HG02678 (cell line): ENCODE results near the gene CCDC138.

Source experiments
- ATAC-seq: cut with Tn5 transposase; IDR thresholded peaks from one replicate; pipeline ENCODE4 v1.9.1; 2021; ENCODE audit warnings: mild to moderate bottlenecking, moderate library complexity; ENCODE audit not compliant: unreplicated experiment

CCDC138 gene

GRCh38 chr2:108825736-108826135 is 39.2 kb downstream of the CCDC138 start:
- no peak for ATAC-seq

GRCh38 chr2:108829578-108830310 is 43.2 kb downstream of the CCDC138 start:
- no peak for ATAC-seq

GRCh38 chr2:108833219-108833618 is 46.6 kb downstream of the CCDC138 start:
- no peak for ATAC-seq

- ATAC-seq, result no peak
Observed at GRCh38 chr2:108834620-108835019, 48.0 kb downstream of the CCDC138 start.

- ATAC-seq, result no peak
Observed at GRCh38 chr2:108835040-108835439, 48.5 kb downstream of the CCDC138 start.

- ATAC-seq, result no peak
Observed at GRCh38 chr2:108837198-108837597, 50.6 kb downstream of the CCDC138 start.

- ATAC-seq, result no peak
Observed at GRCh38 chr2:108841506-108841905, 54.9 kb downstream of the CCDC138 start.

GRCh38 chr2:108845923-108846322 is 59.4 kb downstream of the CCDC138 start:
- ATAC-seq, result no peak

GRCh38 chr2:108847000-108847399 is 60.4 kb downstream of the CCDC138 start:
- ATAC-seq, result no peak

- ATAC-seq, result no peak
Observed at GRCh38 chr2:108852375-108852774, 65.8 kb downstream of the CCDC138 start.

GRCh38 chr2:108853421-108853820 is 66.8 kb downstream of the CCDC138 start:
- ATAC-seq, result no peak

- ATAC-seq, result no peak
Observed at GRCh38 chr2:108854484-108854883, 67.9 kb downstream of the CCDC138 start.

- no peak for ATAC-seq
Observed at GRCh38 chr2:108855194-108855593, 68.6 kb downstream of the CCDC138 start.

GRCh38 chr2:108858894-108859293 is 72.3 kb downstream of the CCDC138 start:
- no peak for ATAC-seq

GRCh38 chr2:108866041-108866440 is 79.5 kb downstream of the CCDC138 start:
- no peak for ATAC-seq

GRCh38 chr2:108868911-108869310 is 82.3 kb downstream of the CCDC138 start:
- no peak for ATAC-seq

- ATAC-seq, result no peak
Observed at GRCh38 chr2:108869542-108869941, 83.0 kb downstream of the CCDC138 start.

- ATAC-seq, result no peak
Observed at GRCh38 chr2:108870069-108870644, 83.6 kb downstream of the CCDC138 start.

GRCh38 chr2:108877506-108877905 is 90.9 kb downstream of the CCDC138 start:
- no peak for ATAC-seq

- no peak for ATAC-seq
Observed at GRCh38 chr2:108878276-108878675, 91.7 kb downstream of the CCDC138 start.

- ATAC-seq, result no peak
Observed at GRCh38 chr2:108884619-108885018, 98.0 kb downstream of the CCDC138 start.

- ATAC-seq, result no peak
Observed at GRCh38 chr2:108889907-108890306, 103.3 kb downstream of the CCDC138 start.

- ATAC-seq, result no peak
Observed at GRCh38 chr2:108893277-108893676, 106.7 kb downstream of the CCDC138 start.
